SK-N-MC (cell line): ENCODE data around the gene FABP6.
"Not testable (repeated sequence)": the region's sequence is repeated elsewhere in the genome, so short reads cannot be mapped to it uniquely, and the experiment has no call there.

ENCODE experiments used
- DNase-seq: peaks from one replicate; pipeline ENCODE4 v3.0.0-alpha.2; 2011; ENCODE audit warnings: low read depth, low spot score
- H3K27ac ChIP-seq: fragments of 200-600 bp; sonication (generic); 2 replicates; pipeline ENCODE4 v1.5.1; 2016; ENCODE audit warnings: mixed run types
- H3K36me3 ChIP-seq: fragments of 200-600 bp; sonication (generic); 2 replicates; pipeline ENCODE4 v1.6.1; 2017; ENCODE audit warnings: antibody characterized with exemption, low read length, mixed read lengths; ENCODE audit not compliant: insufficient read depth
- H3K4me3 ChIP-seq: fragments of 200-600 bp; sonication (generic); 2 replicates; pipeline ENCODE4 v1.5.1; 2016
- H3K9ac ChIP-seq: fragments of 200-600 bp; sonication (generic); 2 replicates; pipeline ENCODE4 v1.8.0; 2017; ENCODE audit warnings: mixed run types, mixed read lengths; ENCODE audit not compliant: insufficient read length
- H3K9me3 ChIP-seq: fragments of 200-600 bp; sonication (generic); 2 replicates; pipeline ENCODE4 v1.6.1; 2017; ENCODE audit warnings: low read depth, mild to moderate bottlenecking, antibody characterized with exemption, low read length, moderate library complexity, mixed read lengths
- EZH2 ChIP-seq: fragments of 200-600 bp; sonication (generic); IDR thresholded peaks from one replicate; pipeline ENCODE4 v1.6.1; 2017; ENCODE audit warnings: antibody characterized with exemption
- FOXP2 ChIP-seq: optimal IDR thresholded peaks from 2 replicates; pipeline ENCODE3; 2011; ENCODE audit warnings: mild to moderate bottlenecking, moderate library complexity; ENCODE audit not compliant: insufficient read depth; ENCODE audit errors: extremely low read length, control extremely low read depth
- POLR2AphosphoS5 ChIP-seq: IDR thresholded peaks from 2 replicates; pipeline ENCODE4 v1.6.1; 2012; ENCODE audit warnings: mild to moderate bottlenecking, low read depth, low read length, borderline replicate concordance

FABP6 gene

GRCh38 chr5:160188141-160189015 lies 40.9 kb upstream of the FABP6 start:
- Histone ChIP-seq H3K9ac (peak overlapping the region; percentile 79), H3K9me3 (peaks cover 6% of the 10 kb centered on the region), H3K36me3 (no peaks in the 10 kb centered on the region), H3K4me3 (peak overlapping the region; percentile 71), H3K27ac (peak overlapping the region; percentile 96)
- peak; percentile 87 for DNase-seq
- TF ChIP-seq EZH2 (no peak), POLR2AphosphoS5 (peak; percentile 70)

DNA sequence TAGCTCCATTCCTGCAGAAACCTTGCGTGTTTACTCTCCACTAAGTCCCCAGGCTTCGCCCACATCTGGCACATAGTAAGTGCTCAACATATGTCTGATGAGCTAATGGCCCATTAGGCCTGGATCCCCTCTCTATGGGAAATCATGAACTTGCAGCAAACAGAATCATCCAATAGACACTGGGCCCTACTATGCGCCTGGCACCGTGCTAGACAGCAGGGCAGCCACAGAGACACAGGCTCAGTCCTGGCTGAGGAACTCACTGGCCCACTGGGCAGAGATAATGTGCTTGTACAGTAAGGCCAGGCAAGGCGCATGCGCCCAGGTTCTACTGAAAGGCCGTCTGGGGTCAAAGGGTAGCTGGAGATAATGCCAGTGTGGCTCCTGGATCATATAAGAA lies 36.9 kb upstream of the FABP6 start:
- no peaks in the 10 kb centered on the region for H3K36me3 ChIP-seq
- H3K9me3 ChIP-seq, result no peaks in the 10 kb centered on the region
- no peak for DNase-seq
- no peak overlapping the region for H3K4me3 ChIP-seq
- no peak overlapping the region for H3K9ac ChIP-seq
- TF ChIP-seq POLR2AphosphoS5 (no peak), EZH2 (no peak), FOXP2 (no peak)
- H3K27ac ChIP-seq, result no peak overlapping the region

DNA sequence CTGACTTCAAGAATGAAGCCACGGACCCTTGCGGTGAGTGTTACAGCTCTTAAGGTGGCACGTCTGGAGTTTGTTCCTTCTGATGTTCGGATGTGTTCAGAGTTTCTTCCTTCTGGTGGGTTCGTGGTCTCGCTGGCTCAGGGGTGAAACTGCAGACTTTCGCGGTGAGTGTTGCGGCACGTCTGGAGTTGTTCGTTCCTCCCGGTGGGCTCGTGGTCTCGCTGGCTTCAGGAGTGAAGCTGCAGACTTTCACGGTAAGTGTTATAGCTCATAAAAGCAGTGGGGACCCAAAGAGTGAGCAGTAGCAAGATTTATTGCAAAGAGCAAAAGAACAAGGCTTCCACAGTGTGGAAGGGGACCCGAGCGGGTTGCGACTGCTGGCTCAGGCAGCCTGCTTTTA lies 36.2 kb upstream of the FABP6 start:
- H3K4me3 ChIP-seq, H3K36me3 ChIP-seq, H3K9me3 ChIP-seq, H3K9ac ChIP-seq, DNase-seq, H3K27ac ChIP-seq: not testable (repeated sequence)

DNA sequence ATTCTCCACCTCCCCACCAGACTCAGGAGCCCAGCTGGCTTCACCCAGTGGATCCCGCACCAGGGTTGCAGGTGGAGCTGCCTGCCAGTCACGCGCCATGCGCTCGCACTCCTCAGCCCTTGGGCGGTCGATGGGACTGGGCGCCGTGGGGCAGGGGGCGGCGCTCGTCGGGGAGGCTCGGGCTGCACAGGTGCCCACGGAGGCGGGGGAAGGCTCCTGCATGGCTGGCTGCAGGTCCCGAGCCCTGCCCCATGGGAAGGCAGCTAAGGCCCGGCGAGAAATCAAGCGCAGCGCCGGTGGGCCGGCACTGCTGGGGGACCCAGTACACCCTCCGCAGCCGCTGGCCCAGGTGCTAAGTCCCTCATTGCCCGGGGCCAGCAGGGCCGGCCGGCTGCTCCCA lies 35.5 kb upstream of the FABP6 start:
- not testable (repeated sequence) for H3K9me3 ChIP-seq, H3K4me3 ChIP-seq, H3K36me3 ChIP-seq, H3K27ac ChIP-seq, H3K9ac ChIP-seq, DNase-seq

- DNase-seq, result peak; percentile 95
- Histone ChIP-seq H3K9me3 (no peaks in the 10 kb centered on the region), H3K9ac (peak overlapping the region; percentile 7), H3K27ac (peak overlapping the region; percentile 84), H3K36me3 (no peaks in the 10 kb centered on the region), H3K4me3 (peak overlapping the region; percentile 77)
- 0 out of 2 replicates have a peak, but pooled peaks have one; percentile 49 for TF ChIP-seq POLR2AphosphoS5
- TF ChIP-seq FOXP2, result no peak
- TF ChIP-seq EZH2, result no peak
These were observed 31.8 kb upstream of the FABP6 start for GRCh38 chr5:160197341-160198144.

- Histone ChIP-seq H3K9me3 (no peaks in the 10 kb centered on the region), H3K36me3 (no peaks in the 10 kb centered on the region), H3K4me3 (peak overlapping the region; percentile 65), H3K27ac (peak overlapping the region; percentile 48; the same call in 1 of the 2 replicates), H3K9ac (no peak overlapping the region)
- TF ChIP-seq EZH2 (no peak), FOXP2 (peak; percentile 2), POLR2AphosphoS5 (no peak)
- no peak for DNase-seq
These were observed 31.2 kb upstream of the FABP6 start for GRCh38 chr5:160198146-160198545.

GRCh38 chr5:160198841-160199409 lies 30.4 kb upstream of the FABP6 start:
- H3K9me3 ChIP-seq, result no peaks in the 10 kb centered on the region
- H3K9ac ChIP-seq, result no peak overlapping the region
- no peak for DNase-seq
- H3K4me3 ChIP-seq, result no peak overlapping the region
- no peak for TF ChIP-seq POLR2AphosphoS5
- TF ChIP-seq EZH2, result no peak
- TF ChIP-seq FOXP2, result no peak
- H3K36me3 ChIP-seq, result no peaks in the 10 kb centered on the region
- peak overlapping the region; percentile 48; the same call in 1 of the 2 replicates for H3K27ac ChIP-seq

DNA sequence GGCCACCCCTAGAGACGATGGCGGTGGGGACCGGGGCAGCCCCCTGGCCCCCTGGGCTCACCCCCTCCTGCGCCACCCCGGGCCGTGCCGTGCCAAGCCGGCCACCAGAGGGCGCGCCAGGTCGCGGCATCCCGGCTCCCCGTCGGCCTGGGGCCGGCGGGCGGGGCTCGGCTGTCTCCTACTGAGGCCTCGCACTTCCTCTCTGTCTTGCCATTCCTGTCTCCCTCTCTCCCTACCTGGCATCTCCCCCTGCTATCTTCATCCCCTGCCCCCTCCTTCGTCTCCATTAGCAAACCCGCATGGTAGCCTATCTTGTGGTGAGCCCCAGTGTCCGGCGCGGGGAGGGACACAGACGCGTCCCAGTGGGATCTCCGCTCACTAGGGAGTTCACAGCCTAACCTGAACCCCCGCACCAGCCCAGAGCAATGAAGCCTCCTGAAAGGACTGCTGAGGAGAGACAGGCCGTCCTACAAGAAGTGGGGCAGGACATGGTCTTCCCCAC lies 29.8 kb upstream of the FABP6 start:
- TF ChIP-seq POLR2AphosphoS5 (no peak), FOXP2 (no peak), EZH2 (no peak)
- no peak overlapping the region for H3K9ac ChIP-seq
- no peak for DNase-seq
- H3K4me3 ChIP-seq, result no peak overlapping the region
- no peak overlapping the region for H3K27ac ChIP-seq
- no peaks in the 10 kb centered on the region for H3K36me3 ChIP-seq
- no peaks in the 10 kb centered on the region for H3K9me3 ChIP-seq

GRCh38 chr5:160207061-160207460 lies 22.2 kb upstream of the FABP6 start:
- TF ChIP-seq FOXP2 (no peak), POLR2AphosphoS5 (no peak), EZH2 (no peak)
- H3K4me3 ChIP-seq, result no peak overlapping the region
- H3K9ac ChIP-seq, result no peak overlapping the region
- H3K9me3 ChIP-seq, result no peaks in the 10 kb centered on the region
- no peaks in the 10 kb centered on the region for H3K36me3 ChIP-seq
- H3K27ac ChIP-seq, result no peak overlapping the region
- DNase-seq, result no peak
